HG03039 (cell line): ENCODE results near the gene ABCA13.

Experiments
- ATAC-seq: cut with Tn5 transposase; IDR thresholded peaks from one replicate; pipeline ENCODE4 v1.9.1; 2021; ENCODE audit warnings: mild to moderate bottlenecking, moderate library complexity; ENCODE audit not compliant: unreplicated experiment

The ABCA13 gene

GRCh38 chr7:48505051-48505450, 333.8 kb downstream of the ABCA13 start:
- ATAC-seq: no peak

- ATAC-seq: no peak
Measured at GRCh38 chr7:48505466-48505865, 334.2 kb downstream of the ABCA13 start.

DNA sequence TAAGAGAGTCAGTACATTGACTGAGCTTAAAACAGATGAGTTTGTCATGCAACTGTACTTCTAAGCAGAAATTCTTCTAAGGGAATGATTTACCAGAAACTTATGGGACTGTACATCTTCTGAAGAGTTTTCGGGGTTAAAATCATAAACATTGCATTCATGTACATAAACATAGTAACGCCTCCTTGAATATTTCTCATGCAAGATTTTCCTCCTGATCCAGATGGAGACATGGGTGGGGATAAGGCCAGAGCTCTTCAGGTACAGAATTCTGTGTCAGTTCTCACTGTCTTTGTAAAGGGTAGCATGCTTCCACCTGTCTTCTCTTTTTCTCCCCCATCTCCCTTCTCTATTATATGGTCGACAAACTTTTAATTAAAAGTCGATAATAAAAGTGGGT, 335.3 kb downstream of the ABCA13 start:
- ATAC-seq: no peak

DNA sequence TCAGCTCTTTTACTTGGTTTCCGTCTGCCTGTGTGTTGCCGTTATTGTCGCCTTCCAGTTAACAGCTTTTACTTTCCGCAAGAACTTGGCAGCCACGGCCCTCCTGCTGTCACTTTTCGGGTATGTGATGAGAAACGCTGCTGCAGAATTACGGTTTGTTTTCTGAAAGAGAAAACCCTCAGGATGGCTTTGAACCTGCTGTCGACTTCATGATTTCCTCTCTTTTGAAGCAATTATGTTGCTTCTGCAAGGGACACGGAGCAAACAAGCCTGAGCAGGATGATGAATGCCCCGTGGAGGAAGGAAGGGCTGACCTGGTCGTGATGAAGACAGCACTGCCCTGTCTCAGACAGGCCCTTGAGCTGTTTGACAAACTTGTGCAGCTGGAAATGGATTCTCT, 339.8 kb downstream of the ABCA13 start:
- ATAC-seq: no peak

DNA sequence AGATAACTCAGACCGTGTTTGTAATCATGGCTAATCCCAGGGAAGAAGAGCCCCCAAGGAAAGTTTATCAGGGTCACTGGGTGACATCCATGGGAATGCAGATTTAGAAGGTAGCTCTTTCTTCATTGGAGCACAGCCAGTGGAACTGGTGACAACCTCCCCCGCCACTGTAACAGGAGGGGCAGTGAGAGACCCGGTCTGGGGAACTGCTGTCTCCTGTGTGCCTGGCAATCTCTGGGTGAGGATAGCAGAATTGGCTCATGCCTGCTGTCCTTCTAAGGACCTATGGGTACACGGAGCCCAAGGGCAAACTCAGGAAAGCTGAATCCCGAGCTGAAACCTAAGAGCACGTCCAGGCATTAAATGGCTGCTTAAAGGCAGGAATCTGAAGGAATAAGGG, 341.6 kb downstream of the ABCA13 start:
- no peak for ATAC-seq

DNA sequence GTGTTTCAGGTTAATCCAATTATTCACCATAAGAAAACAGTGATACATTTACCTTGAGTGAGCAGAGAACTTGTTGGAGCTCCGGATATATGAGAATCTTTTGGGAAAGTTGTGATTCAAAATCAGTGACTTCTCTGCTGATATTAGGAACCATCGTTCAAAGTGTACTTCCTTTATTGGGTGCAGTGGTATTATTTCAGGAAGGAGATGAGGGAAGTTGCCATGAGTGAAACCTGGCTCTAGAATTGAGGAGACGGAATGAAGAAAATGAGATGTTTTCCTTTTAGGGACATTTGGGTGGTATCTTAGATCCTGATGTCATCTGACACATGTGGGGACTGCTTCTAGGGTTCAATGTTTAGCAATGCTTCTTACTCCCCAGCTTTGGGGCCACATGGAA, 343.9 kb downstream of the ABCA13 start:
- no peak for ATAC-seq

DNA sequence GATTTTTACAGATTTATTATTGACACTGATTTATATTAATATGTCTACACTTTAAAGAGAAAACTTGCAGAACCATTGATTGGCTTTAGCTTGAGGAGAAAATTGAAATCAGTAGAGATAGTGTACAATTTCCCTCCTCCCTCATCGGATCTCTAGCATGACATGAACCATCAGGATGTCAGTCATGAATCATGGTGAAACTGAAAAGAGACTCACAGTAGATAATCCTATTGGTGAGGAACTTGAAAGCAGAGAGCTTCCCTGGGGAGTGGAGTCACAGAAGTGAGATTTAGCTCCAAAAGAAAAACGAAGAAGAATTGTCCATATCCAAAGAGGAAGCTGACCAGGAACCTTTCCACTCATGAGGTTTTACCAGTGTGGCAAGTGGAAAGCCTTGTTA, 346.8 kb downstream of the ABCA13 start:
- no peak for ATAC-seq

DNA sequence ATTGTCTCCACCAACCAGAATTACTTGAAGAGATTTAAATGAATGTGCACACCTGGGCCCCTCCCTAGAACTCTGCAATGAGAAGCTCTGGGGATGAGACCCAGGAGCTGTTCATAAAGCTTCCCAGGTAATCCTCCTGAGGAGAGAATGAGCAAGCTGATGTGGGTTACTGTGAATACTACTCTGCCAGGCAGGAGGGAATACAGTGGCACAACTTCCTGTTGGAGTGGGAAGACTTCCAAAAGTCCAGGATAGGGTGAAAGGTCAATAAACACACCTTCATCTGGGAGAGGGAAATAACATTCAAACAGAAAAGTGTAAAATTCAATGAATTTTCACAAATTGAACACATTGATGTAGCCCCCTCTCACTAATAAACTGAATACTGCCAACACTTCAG, 351.4 kb downstream of the ABCA13 start:
- no peak for ATAC-seq

GRCh38 chr7:48525736-48526732, 354.8 kb downstream of the ABCA13 start:
- ATAC-seq: no peak

DNA sequence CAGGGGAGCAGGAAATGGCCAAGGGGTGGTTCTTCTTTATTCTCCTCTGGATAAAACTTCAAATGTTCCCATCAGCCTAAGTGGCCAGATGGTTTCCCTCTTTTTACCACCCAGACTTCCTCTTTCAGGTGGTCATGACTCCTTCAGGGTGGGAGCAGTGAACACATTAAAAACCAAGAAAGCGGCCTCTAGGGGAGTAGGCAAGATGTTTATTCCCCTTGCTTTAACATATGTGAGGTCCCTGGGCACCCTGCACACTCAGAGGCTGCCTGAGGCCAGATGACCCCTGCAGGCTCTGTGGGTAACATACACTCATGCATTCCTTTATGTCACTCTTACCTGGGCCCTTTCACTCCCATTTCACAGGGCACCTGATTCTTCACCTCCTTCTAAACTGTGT, 357.4 kb downstream of the ABCA13 start:
- no peak for ATAC-seq

- ATAC-seq: no peak
Measured at GRCh38 chr7:48537561-48537960, 366.3 kb downstream of the ABCA13 start.

GRCh38 chr7:48540746-48541145, 369.5 kb downstream of the ABCA13 start:
- no peak for ATAC-seq

- no peak for ATAC-seq
Measured at GRCh38 chr7:48548667-48549066, 377.4 kb downstream of the ABCA13 start.

- ATAC-seq: no peak
Measured at GRCh38 chr7:48551652-48552051, 380.4 kb downstream of the ABCA13 start.

DNA sequence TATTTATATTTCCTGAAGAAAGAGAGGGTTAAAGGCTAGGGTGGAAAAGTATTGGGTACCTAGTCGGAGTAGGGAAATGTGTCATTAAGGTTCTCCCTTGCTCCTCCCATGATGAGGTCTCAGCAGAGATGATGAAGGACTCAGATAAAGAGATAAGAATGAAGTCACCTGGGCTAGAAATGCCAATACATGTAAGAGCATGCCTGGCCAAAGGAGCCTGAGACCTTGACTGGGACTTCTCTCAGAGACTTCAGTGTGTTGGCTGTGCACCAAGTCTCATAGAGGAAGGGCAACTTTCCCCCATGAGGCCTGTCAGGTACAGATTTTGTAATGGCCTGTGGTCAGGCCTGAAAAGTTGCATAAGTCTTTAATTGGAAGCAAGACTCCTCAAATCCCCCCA, 392.1 kb downstream of the ABCA13 start:
- ATAC-seq: no peak

GRCh38 chr7:48575516-48575915, 404.3 kb downstream of the ABCA13 start:
- no peak for ATAC-seq

DNA sequence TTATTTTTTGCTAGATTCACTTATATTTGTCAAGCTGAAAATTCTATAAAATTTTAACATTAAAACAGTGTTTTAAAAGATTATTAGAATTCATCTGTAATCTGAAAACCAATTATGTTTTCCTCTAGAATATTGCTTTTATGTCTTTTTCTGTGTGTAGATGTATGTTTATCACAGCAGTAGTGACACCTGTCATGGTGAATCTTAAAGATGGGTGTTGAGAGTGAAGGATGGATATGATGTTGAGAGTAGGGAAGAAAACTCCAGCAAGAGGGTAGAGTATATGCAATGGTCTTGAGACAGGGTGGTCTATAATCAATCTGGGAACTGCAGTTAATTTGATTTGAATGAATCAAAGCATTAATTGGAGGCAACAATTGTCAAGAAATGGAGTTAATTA, 416.2 kb downstream of the ABCA13 start:
- ATAC-seq: no peak

DNA sequence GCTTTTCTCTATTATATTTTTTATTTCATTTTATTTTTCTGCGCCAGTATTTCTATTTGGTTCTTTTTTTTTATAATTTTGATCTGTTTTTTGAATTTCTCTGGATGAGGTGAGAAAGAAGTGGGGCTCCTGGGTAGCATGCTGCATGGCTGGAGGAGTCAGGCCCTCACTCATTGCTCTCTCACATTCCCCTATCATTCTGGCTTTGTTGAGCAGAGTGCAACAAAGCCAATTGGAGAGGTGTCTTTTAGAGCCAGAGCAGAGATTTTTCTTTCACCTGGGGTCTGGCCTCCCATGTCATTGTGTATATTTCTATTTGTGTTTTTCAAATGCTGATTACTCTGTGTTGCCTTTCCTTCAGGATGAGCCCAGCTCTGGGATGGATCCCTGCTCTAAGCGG, 423.1 kb downstream of the ABCA13 start:
- no peak for ATAC-seq

DNA sequence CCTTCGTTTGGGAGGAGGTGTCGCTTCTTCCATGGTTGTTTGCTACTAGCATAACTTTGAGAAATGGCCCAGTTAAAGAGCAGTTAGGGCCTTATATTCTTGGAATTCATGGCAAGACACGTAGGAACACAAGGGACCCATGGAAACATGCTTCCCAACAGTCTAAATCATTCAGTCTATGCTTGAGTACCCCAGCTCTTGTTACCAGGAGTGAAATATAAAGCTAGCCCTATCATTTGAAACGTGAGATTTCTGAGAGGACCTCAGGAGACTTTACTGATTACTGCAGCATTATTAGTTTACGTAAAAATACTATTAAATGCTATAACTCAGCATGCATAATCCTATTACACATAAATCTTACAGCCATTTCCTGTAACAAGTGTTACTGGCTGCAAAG, 424.5 kb downstream of the ABCA13 start:
- ATAC-seq: no peak

DNA sequence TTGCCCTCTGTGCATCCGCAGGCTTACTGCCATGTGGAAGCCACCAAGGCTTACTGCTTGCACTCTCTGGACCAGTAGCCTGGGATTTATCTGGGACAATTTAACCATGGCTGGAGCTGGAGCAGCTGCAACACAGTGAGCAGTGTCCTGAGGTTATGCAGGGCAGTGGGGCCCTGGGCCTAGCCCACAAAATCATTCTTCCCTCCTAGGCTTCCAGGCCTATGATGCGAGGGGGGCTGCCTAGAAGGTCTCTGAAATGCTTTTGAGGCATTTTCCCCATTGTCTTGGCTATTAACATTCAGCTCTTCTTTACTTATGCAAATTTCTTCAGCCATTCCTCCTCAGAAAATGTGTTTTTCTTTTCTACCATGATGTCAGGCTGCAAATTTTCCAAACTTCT, 439.4 kb downstream of the ABCA13 start:
- no peak for ATAC-seq

GRCh38 chr7:48611993-48612392, 440.7 kb downstream of the ABCA13 start:
- ATAC-seq: no peak

GRCh38 chr7:48617508-48617907, 446.2 kb downstream of the ABCA13 start:
- no peak for ATAC-seq

DNA sequence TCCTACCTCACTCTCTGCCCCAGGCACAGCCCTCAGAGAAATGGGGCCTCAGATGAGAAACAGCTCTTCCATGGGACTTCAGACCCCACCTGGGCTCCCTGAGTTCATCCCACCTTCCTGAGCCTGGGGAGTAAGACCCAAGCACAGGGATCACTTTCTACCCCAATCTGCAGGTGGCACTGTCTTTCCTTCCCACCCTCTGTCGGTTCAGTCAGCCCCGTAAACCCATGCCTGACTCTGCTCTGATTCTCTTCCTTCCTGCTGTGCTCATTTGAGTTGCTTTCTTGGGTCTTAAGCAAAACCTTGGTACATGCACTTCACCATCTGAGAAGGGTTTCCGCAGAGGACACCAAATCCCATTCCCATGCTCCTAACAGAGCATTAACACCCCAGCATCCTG, 446.7 kb downstream of the ABCA13 start:
- no peak for ATAC-seq
